SKM-1 treated with dmso at 0.1 percent for 144 hours (cell line): ENCODE measurements around the gene TCF21.
"Not testable (repeated sequence)": the region's sequence is repeated elsewhere in the genome, so short reads cannot be mapped to it uniquely, and the experiment has no call there.

Experiments
- DNase-seq: peaks from one replicate; lab custom pipeline; 2025; ENCODE audit not compliant: unreplicated experiment; lab: John Stamatoyannopoulos, UW

The TCF21 gene

DNA sequence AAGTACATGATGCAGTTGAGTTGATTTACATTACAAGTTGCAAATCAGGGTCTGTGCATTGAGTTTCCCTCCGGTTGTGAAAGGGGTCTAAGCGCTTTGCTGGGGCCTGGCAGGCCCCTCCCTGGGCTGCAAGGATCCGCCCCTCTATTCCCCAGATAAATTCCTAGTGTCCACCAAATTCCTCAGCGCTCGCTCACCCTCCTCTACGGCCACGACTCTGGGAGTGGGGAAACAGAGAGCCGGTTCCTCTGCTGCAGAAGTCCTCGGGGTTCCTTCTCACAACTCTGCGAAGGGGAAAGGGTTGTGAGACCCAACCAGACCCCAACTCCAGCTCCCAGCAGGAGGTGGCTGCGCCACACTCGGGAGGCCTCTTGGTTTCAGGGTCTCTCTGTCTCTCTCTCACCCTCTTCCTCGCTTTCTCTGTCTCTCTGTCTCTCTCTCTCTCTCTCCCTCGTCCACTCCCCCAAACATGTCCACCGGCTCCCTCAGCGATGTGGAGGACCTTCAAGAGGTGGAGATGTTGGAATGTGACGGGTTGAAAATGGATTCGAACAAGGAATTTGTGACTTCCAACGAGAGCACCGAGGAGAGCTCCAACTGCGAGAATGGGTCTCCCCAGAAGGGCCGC, at the start of gene TCF21:
TCF21 (plus strand) TSS at position 185 of the 628 bp plus-strand sequence; CDS start at position 470, 285 bp downstream.
- DNase-seq, result no peak

DNA sequence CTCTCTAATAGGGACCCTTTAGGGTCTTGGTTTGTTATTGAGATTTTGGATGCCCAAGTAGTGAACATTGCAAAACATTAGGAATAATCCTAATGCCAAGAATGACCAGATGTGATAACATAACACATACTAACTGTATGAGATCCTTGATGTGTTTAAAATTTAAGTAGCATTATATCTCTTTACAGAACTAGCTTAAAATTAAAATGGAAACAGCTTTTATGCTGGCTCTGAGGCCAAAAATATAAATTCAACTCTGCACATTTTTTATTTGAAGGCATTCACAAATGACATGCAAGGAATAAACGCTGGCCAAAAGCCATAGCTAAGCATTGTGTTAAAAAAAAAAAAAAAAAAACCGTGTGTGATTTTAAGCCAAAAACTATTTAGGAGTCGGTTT, 47.7 kb upstream of the TCF21 start:
- no peak for DNase-seq

DNA sequence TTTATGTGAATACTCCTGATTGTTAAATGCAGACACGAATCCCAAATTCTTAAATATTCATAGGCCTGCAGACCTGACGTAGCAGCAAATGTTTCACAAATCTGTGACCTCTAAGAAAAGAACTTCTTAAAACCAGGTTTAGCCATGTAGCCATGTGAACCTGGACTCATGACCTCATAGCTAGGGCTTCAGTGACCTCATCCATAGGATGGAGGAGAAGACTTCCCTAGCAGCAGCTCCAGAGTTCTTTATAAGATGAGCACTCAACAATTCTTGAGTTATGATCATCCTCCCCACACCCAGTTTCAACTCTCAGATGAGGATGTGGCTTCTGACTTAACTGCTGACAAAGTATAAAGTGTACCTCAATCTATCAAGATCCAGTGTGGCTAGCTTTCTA, 45.8 kb upstream of the TCF21 start:
- DNase-seq, result no peak

DNA sequence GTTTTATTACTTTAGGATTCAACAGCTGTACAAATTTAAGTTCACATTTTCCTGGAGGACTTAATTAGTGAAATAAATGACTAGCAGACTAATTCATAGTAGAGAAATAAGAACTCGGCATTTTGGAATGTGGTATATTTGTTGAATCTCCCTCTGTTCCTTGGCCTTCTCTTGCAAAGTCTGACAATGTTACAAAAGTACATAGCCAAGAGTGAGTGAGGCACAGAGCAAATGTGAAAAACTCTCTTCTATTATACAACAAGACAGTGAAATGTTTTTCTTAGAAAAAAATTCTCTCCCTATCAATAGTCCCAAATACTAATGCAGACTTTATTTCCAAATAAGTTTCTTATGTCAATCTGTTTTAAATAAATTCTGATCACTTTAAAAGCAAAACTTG, 44.2 kb upstream of the TCF21 start:
- no peak for DNase-seq

DNA sequence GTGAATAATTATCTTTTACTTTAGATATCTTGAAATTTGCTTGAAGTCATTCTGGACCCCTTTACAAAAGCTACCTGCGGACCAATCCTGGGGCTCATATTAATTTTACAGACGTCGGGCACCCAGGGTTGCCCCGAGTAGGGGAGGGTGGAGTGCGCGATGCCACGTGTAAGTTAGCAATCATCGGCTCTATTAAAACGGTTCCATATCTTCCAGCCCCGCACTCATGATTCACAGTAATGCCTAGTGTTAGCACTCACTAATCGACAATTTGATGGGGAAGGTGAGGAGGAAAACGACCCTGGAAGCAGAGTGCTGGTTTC, 34.9 kb upstream of the TCF21 start:
- DNase-seq, result no peak

DNA sequence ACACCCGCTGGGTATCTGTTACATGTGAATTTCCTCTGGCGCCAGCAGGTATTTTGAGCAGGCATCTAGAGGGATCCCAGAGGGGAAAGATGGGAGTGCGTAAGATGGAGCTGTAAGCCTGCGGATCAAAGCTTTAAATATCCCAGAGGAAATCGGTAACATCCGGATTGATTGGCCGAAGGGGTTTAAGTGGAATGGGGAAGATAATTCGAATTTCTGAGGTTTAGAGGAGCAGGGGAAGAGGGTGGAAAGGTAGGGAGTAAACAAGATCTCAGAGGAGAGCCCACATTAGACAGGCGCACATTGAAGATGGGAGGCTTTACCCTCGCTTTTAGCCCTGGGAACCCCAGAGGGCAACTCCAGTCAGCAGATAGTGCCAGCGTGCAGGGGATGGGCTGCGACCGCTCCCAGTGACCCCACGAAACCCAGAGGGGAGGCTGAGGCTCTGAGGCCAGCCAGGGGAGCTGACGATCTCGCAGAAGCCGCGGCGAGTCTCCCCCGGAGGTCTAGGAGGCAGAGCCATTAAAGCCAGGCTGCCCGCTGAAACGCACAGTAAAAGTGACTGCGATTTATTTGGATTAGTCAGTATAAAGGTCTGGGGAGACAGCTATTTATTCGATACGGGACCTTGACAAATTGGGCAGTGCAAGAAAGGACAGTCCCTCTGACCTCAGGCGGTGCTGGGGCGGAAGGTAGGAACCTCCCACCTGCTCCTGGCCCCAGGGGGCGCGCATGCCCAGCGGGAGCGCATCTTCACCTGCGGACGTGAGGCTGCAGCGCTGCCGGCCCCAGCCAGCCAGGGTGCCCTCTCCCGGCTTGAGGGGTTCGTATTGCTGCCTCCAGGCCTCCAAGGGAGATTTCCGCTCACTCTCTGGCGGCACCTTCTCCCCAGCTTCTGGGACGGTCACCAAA, 34.3 kb upstream of the TCF21 start:
- no peak for DNase-seq

DNA sequence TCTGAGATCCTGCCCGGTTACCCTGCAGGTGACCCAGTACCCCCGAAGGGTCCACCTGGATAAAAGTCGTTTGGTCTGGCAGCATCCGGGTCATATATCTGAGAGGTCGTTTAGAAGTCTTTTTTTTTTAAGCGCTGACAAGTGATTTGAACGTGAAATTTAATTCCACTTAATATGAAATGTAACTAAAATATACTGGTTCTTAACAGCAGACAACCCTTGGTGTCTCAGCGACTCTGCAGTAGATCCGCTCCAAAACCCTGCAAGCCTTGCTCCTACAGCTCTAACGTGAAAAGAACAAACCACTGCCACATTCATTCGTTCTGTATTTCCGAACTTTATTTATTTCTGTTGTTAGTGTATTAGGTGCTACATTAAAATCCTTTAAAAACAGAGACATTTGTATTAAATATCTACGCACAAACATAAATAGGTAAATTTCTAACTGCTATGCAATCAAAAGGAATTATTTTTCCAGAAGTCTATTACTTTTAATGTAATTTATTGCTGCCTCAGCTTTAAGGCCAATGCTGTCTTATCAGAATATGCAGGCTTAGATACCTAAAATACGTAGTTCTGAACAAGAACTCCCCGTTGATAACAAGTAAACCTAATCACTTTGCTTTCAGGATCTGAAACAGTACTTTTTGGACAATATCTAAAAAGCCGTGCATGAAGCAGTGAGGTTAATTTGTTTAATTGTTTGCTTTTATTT, 33.5 kb upstream of the TCF21 start:
- DNase-seq, result no peak

DNA sequence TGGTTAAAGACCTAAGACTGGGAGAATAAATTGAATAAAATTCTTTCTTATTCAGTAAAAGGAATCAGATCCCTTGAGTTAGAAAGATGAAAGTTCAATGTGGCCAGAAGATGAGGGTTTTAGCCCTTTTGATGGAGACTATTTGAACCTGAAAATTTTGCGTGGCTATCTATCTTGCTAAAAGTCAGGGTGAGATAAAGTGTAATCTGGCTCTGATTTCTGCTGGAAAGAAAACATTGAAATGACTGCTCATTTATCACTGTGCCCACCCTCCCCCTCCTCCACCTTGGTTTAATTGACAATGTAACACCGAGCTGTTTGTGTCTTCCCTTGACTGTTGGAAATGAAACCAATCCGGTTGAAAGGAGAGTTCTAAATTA, 32.9 kb upstream of the TCF21 start:
- no peak for DNase-seq

DNA sequence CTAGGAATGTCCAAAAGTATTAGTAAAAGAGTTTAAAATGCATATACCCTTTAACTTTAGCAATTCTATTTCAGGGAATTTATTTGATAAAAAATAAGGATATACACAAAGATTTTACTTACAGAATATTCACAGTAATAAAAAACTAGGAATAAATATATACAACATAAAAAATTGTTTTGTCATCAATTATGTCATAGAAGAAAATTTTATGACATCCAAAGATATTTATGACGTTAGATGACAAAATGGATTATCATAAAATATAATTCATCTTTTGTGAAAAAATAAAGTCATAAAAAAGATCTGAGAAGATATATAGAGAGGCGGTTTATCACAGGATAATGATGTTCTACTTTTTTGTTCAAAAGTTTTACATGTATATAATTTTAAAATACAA, 32.0 kb upstream of the TCF21 start:
- DNase-seq, result no peak

DNA sequence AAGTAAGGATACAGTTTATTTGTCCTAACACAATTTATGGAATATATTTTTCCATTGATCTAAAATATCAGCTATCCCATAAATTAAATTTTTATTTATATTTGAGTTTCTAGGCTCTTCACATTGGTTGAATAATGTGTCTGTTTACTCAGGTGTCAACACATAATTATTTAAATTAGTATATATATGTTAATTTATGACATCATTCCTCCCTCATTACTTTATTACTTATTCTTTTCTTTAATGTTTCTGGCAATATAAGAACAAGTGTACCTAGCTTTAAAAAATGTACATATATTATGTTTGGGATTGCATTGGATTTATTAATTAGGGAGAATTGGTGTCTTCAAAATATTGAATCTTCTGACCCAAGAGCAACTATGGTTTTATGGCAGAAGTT, 31.2 kb upstream of the TCF21 start:
- DNase-seq, result no peak

DNA sequence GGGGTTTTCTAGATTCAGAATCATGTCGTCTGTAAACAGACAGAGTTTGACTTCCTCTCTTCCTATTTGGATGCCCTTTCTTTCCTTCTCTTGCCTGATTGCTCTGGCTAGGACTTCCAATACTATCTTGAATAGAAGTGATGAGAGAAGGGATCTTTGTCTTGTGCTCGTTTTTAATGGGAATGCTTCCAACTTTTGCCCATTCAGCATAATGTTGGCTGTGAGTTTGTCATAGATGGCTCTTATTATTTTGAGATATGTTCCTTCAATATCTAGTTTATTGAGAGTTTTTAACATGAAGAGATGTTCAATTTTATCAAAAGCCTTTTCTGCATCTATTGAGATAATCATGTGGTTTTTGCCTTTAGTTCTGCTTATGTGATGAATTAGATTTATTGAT, 27.6 kb upstream of the TCF21 start:
- not testable (repeated sequence) for DNase-seq

DNA sequence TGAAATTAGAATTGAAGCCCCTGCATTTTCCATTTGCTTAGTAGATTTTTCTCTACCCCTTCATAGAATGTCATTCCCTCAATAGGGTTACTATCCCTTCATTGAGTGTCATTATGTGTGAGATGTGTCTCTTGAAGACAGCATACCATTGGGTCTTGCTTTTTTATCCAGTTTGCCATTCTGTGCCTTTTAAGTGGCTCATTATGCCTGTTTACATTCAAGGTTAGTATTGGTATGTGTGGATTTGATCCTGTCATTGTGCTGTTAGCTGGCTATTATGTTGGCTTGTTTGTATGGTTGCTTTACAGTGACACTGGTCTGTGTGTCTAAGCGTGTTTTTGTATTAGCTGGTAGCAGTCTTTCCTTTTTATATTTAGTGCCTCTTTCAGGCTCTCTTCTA, 25.7 kb upstream of the TCF21 start:
- DNase-seq, result no peak

DNA sequence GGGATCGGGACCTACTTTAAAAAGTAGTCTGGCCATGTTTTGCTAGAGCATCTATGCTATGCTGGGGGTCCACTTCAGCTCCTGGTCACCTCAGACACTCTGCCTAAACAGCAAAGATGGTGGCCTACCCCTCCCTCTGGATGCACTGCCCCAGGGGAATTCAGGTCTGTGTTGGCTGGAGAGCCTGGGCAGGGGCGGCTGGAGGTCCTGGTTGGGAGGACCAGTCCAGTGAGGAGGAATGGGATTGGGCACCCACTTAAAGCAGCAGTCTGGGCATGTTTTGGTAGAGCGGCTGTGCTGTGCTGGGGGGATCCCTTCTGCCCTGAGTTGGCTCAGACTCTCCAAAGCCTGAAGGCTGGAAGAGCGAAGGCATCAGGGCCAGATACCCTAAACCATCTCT, 23.2 kb upstream of the TCF21 start:
- DNase-seq, result no peak

DNA sequence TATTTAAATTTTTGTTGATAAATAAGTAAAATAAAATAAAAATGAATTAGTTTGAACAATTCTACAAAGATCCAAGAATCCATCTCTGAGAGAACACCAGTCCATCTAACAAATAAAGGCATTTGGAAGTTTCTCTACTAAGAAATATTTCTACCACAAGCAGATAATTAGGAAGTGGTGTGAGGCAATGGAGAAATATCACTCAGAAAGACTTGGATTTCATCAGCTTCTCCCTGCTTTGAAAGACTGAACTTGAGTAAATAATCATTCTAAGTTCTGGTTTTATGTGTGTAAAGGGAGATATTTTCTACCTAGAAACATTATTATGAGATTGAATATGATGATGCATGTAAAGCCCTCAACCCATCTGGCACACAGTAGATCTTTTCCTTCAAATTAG, 17.8 kb upstream of the TCF21 start:
- DNase-seq, result peak; percentile 50

DNA sequence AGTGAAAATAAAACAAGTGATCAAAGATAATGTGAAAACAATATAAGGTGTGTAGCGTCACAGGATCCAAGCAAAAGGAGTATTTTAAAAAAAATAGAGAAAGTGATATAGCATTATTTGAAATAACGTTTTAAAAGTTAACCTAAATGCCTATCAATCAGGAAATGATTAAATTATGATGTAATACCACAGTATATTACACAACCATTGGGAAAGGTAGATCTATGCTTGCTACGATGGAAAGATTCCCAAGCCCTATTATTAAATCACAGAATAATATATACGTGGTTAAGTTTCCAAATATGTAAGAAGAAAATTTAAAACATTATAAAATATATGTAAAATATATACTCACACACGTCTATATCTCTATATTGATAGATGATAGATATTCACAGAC, 15.4 kb upstream of the TCF21 start:
- DNase-seq, result no peak

DNA sequence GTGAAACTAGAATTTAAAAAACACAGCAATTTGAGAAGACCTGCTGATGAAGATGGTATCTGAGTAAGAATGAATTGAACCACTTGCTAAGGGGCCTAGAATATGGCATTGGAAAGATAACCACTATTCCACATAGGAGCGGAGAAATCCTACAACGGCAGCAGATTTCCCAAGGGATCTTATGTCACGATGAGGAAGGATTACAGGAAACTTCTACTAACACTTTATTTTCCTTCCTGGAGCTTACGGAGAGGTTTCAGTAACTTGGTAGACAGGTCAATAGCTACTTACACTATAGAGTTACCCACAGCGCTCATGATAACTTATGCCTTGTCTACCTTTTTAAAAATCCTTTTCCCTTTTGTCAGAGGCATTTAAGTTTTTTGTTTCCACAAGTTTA, 11.8 kb upstream of the TCF21 start:
- no peak for DNase-seq

DNA sequence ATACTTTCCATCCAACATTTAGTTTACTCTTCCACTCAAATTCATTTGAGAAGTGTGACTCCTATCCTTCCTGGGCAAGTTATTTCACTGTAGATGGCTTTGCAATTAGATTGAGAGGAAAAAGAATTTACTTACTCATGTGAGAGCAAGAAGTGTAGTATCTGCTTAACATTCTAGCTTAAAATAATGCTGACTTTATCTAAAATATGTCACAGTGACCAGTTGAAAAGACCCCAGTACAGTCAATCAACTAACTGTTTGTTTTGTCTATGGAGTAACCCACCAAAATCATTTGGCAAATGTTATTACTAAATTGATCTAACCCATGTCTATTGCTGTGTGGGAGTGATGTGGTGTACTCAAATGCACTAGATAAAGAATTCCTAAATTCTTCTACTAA, 8.9 kb upstream of the TCF21 start:
- no peak for DNase-seq

DNA sequence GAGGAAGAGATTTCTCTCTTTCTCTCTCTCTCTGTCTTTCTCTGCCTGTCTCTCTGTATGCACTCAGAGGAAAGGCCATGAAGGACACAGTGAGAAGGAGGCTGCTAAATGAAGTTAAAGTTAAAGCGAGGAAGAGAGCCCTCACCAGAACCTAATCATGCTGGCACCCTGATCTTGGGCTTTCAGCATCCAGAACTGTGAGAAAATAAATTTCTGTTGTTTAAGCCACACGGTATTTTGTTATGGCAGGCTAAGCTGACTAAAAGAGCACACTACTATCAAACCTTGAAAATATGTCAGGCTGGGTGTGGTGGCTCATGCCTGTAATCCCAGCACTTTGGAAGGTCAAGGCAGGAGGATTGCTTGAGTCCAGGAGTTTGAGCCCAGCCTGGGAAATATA, 8.0 kb upstream of the TCF21 start:
- DNase-seq, result no peak

DNA sequence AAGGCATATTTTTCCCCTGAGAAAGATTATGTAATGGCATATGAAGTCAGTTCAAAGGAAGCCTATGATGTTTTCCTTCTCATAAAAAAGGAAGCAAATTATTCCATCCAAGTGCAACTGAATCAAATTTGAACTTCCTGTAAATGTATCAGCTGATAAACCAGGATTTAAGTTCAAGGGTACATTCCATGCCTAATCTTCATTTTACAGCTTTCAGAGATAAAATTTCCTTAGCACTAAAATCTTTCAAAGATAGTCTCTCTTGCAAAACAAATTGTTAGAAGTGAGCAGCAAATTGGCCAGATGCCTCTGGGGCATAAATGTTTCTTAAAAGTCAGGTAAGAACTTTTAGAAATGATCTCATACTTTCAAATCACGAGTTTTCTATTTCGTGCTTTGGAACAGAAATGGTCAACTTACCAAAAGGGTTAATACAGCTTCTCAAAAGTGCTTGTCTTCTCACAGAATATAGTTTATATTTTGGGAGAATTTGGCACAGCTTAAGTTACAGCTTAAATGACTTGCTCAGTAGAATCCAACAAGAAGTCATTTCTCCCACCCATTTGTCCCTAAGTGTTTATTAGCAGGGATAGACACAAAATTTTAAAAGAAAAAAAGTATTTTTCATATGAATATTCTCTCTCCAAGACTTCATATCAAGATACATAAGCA, 2.7 kb upstream of the TCF21 start:
- no peak for DNase-seq

DNA sequence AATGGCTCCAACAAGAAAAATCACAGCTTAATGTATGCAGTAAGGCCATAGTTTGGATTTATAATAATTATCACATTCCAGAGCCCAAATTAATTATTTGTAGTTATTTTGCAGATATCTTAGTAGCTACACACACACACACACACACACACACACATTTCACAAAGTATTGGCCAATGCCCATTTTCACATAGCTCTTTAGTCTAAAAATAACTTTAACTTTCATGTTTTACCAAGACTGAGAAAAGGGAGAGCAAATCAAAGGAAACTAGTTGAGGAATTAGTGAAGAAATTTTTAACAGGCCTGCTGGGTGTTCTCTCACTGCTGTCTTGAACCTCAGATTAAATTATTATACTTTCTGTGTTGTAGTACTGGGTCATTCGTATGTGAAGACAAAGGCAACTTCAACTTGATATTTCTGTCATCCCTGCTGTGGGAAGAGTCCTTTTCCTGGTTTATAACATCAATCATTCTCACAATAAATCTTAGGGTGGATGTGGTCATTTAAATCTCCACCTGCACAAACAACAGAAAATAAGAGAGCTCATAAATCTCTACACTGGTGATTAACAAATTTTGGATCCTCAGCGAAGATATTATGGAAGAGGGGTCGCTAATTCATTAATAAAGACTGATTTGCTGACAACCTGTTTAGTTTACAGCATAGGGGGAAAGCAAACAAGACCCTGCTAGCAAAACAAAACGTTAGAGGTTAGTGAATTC, 1.6 kb upstream of the TCF21 start:
- DNase-seq, result no peak

DNA sequence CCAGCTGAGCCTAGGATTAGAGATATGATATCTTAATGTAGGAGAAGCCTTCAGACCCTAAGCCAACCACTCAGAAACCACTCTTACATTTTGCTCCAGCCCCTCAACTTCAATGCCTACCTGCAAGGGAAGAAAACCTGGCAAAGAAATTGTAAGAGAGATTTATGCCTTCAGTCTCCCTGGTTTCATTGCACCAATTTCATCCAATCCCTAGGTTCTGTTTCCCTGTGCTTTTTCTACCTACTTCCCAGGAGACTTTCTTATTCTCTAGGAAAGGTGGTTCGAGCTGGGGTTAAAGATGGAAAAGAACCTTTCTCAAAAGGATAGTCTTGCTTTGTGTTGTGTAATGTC, 1.1 kb upstream of the TCF21 start:
- no peak for DNase-seq
